Spinal cord (tissue), 10 donors: Measurements from ENCODE around the gene RIPPLY1. TPM values are rescaled to one million over a fixed set of nuclear protein-coding genes. Genes with fewer than 3 reads are reported as not detected.

Experiments used
- DNase-seq, 6 donors: peaks; one replicate each; pipeline versions ENCODE4 v3.0.0 to v3.0.0-alpha.2; 2013 to 2015; ENCODE audit warnings: low spot score in 6 of 6, low read depth in 4 of 6
- H3K27ac ChIP-seq: one replicate; pipeline ENCODE4 v1.5.1; 2013; ENCODE audit warnings: low read depth, low read length, control low read depth
- H3K27me3 ChIP-seq: one replicate; pipeline ENCODE4 v1.6.1; 2013; ENCODE audit warnings: low read length; ENCODE audit not compliant: control insufficient read depth, insufficient read depth
- H3K36me3 ChIP-seq: one replicate; pipeline ENCODE4 v1.6.1; 2013; ENCODE audit warnings: low read length; ENCODE audit not compliant: control insufficient read depth, insufficient read depth
- H3K4me1 ChIP-seq: one replicate; pipeline ENCODE4 v1.6.1; 2013; ENCODE audit warnings: low read length; ENCODE audit not compliant: control insufficient read depth, insufficient read depth
- H3K4me3 ChIP-seq: one replicate; pipeline ENCODE4 v1.5.1; 2013; ENCODE audit warnings: low read depth, low read length, control low read depth
- H3K9me3 ChIP-seq: one replicate; pipeline ENCODE4 v1.6.1; 2013; ENCODE audit warnings: low read length; ENCODE audit not compliant: control insufficient read depth, insufficient read depth
- WGBS: methylation state at CpG from one replicate; pipeline ENCODE4 v1.1.5; 2013; ENCODE audit warnings: missing lambda C conversion rate; ENCODE audit not compliant: insufficient coverage; 5-methylcytosine and 5-hydroxymethylcytosine counted together
- polyA plus RNA-seq, 2 donors: library from polyadenylated mRNA; unstranded; fragments of 120-200 nt; gene quantifications; one replicate each; pipeline ENCODE4 v1.2.1, GENCODE V29; 2013; ENCODE audit not compliant: insufficient read length in 2 of 2
- total RNA-seq, 2 donors: library from RNA; depleted of rRNA in 1 of 2; stranded (reverse); fragments of 120-200 nt in 1 of 2; fragments of >200 nt in 1 of 2; gene quantifications; one replicate each; pipeline versions ENCODE4 v1.2.3 to v1.2.4, GENCODE V29; 2013 to 2014
- donor health status: healthy.

RIPPLY1 gene
- total and polyA plus RNA-seq, 4 donors, result 0.18 to 0.28 TPM; not detected in 2

DNA sequence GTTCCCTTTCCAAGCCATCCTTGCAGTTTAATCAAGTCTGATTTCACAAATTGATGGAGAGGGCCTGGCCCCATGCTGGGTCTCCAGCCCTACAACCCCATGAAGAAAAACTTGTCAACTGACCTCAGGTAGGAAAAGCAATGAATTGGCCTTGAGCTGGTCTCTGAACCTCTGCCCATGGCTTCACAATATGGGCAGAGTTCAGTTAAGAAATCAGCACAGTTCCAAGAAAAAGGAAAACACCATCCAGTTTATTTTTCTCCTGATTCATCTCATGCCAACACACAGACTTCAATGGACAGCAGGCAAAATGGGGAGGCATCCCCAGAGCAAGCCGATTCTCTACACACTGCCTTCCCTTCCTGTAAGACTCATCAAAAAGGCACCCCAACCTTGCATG lies 3.3 kb downstream of the RIPPLY1 start:
- no CpG with 5 or more reads among the region's 1 CpG for WGBS
- peaks cover 11% of the 10 kb centered on the region for H3K27me3 ChIP-seq
- no peaks in the 10 kb centered on the region for H3K9me3 ChIP-seq
- H3K4me3 ChIP-seq, result no peak overlapping the region
- DNase-seq, result no peak
- peaks cover 5% of the 10 kb centered on the region for H3K4me1 ChIP-seq
- no peak overlapping the region for H3K27ac ChIP-seq
- no peaks in the 10 kb centered on the region for H3K36me3 ChIP-seq

DNA sequence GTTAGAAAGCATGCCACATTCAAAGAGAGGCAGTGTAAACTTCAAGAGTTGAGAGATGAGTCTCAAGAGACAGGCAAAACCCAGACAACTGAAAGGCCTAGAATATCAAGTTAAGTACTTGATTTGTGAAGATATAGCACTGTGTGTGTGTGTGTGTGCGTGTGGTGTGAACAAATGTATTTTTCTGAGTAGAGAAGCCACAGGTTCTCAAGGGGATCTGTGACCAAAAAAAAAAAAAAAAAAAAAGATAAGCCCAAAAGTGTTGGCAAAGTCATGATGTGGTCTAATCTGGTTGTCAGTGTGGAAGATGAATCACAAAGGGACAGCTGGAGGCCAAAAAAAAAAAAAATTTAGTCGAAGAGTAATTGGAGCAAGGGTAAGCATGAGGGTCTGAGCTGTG lies 3.9 kb downstream of the RIPPLY1 start:
- H3K27me3 ChIP-seq, result peaks cover 12% of the 10 kb centered on the region
- no peak for DNase-seq
- H3K27ac ChIP-seq, result no peak overlapping the region

DNA sequence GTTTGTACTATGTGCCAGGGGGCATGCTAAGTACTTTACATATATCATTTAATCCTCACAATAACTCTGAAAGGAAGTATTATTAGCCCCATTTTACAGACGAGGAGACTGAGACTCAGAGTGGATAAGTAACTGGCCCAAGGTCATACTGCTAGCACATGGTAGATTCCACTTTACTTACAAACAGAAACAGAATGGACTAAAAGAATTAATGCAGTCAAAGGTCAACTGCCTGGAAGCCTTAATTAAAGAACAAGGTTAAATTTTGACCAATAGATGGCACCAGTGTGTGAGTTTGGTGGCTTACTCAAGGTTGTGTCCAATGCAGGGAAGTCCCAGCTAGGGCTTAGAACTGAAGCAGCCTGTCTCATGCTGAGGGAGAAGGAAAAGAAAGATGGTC lies 4.7 kb downstream of the RIPPLY1 start:
- no peaks in the 10 kb centered on the region for H3K9me3 ChIP-seq

More for the DNA sequence above, 3.9 kb downstream of the RIPPLY1 start:
- 80% methylated on average over 1 of the region's 2 CpGs for WGBS
- Histone ChIP-seq H3K36me3 (no peaks in the 10 kb centered on the region), H3K4me1 (peaks cover 5% of the 10 kb centered on the region), H3K4me3 (no peak overlapping the region), H3K9me3 (no peaks in the 10 kb centered on the region)

DNA sequence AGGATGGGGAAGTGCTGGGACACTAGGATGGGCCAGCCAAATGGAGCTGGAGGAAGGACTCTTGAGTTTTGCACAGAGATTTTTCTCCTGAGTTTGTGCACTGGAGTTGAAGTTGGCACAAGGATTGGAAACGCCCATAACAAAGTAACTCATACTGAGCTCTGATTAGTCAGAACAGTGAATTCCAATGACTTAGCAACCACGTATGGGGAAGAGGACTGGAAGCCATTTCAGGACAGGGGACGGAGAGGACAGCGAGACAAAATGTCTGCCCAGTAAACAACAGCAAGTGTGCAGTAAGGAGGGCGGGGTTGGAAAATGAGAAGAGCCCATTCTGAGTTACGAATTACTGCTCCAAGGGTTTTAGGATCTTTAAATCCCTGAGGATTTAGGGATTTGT lies 5.9 kb downstream of the RIPPLY1 start:
- peaks cover 11% of the 10 kb centered on the region for H3K27me3 ChIP-seq
- 57% methylated on average over 3 of the region's 6 CpGs for WGBS

More for the DNA sequence above, 4.7 kb downstream of the RIPPLY1 start:
- H3K27ac ChIP-seq, result no peak overlapping the region
- H3K36me3 ChIP-seq, result no peaks in the 10 kb centered on the region
- no CpG with 5 or more reads among the region's 1 CpG for WGBS
- peaks cover 12% of the 10 kb centered on the region for H3K27me3 ChIP-seq
- H3K4me3 ChIP-seq, result no peak overlapping the region
- no peaks in the 10 kb centered on the region for H3K4me1 ChIP-seq
- DNase-seq, result peak in 1 of 6 donors; percentile 20

DNA sequence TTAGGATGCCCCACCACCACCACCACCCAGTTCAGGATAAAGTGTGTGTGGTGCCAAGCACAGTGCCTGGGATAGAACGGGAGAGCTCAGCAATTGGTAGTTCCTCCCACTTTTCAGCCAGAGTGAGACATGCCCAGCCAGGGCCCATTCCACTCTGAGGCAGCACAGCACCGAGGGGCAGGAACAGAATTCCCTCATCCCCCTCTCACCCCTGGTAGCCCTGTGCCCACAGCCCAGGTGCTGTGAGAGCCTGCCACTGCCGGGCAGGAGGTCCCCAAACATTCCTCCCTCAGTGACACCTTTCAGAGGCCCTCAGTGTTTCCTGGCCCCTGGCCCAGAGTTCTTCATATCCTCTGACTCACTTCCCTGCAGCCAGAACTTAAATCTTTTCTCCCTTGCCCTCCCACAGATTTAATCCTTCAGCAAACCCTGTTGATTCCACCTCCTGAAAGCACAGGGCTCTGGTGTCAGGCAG lies 8.1 kb downstream of the RIPPLY1 start:
- no peak for DNase-seq
- peaks cover 11% of the 10 kb centered on the region for H3K27me3 ChIP-seq
- no peaks in the 10 kb centered on the region for H3K36me3 ChIP-seq
- H3K4me1 ChIP-seq, result no peaks in the 10 kb centered on the region
- no peaks in the 10 kb centered on the region for H3K9me3 ChIP-seq
- no peak overlapping the region for H3K4me3 ChIP-seq
- WGBS, result 57% methylated on average over 3 of the region's 3 CpGs
- no peak overlapping the region for H3K27ac ChIP-seq

More for the DNA sequence above, 5.9 kb downstream of the RIPPLY1 start:
- Histone ChIP-seq H3K9me3 (no peaks in the 10 kb centered on the region), H3K36me3 (no peaks in the 10 kb centered on the region), H3K4me1 (no peaks in the 10 kb centered on the region), H3K4me3 (no peak overlapping the region), H3K27ac (no peak overlapping the region)
- DNase-seq, result no peak

DNA sequence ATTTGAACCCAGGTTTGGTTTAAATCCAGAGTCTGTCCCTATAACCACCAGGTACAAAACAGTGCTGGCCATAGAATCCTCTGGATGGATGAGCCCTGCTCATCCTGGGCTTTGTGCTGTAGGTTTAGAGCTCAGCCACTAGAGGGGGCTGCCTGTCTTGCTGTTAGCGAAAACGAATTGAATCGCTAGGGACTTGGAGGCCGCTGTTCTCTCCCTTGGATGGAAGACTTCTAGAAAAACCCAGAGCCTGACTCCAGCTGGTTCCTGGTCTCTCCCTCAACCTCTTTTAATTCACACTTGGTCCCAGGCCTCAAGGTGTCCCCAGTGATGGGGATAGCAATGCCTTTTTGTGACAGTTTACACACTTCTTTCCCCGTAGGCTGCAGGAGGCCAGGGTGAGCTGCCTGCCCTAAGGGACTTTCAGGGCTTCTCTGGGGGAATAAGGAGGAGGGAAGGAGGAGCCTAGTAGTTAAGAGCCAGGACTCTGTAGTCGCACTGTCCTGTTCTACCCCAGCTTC lies 8.7 kb downstream of the RIPPLY1 start:
- peak in 3 of 6 donors; percentile 44 to 79 (median 75) for DNase-seq
- no peaks in the 10 kb centered on the region for H3K4me1 ChIP-seq
- H3K27ac ChIP-seq, result no peak overlapping the region
- H3K9me3 ChIP-seq, result no peaks in the 10 kb centered on the region
- no peaks in the 10 kb centered on the region for H3K36me3 ChIP-seq
- H3K4me3 ChIP-seq, result no peak overlapping the region
- WGBS, result 2% methylated on average over 4 of the region's 6 CpGs
- H3K27me3 ChIP-seq, result peaks cover 11% of the 10 kb centered on the region

DNA sequence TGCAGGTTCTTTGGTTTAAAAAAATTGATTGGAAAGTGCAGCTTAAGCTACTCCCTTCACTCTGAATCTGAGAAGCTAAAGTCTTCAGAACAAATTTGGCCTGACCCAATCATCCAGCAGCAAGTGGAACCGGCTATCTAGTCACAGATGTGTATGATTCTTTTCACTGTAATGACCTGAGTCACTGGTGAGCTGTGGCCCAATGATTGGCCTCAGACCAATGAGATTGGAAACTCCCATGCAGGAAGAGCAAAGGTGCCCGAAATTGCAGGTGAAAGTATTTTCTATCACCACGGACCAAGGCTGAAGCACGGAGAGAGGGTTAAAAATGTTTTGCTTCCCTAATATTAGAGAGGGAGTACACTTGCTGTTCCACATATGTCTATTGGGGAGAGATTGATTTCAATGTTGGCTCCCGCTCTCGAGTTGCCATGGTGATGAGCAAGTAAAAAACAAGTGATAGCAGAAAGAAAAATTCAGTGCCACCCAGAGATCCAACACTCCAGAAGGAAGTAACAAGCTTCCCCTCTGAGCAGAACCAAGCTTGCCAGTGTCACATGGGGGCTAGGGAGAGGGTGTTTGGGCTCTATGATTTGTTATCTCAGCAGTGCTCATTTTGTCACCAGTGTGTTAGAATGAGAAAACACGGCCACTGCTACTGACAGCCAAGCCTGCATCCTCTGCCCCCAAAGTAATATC lies 11.2 kb downstream of the RIPPLY1 start:
- Histone ChIP-seq H3K4me3 (no peak overlapping the region), H3K4me1 (no peaks in the 10 kb centered on the region), H3K27ac (no peak overlapping the region), H3K9me3 (no peaks in the 10 kb centered on the region), H3K27me3 (peaks cover 11% of the 10 kb centered on the region), H3K36me3 (no peaks in the 10 kb centered on the region)
- 49% methylated on average over 4 of the region's 7 CpGs for WGBS
- peak in 4 of 6 donors; percentile 13 to 83 (median 38) for DNase-seq

DNA sequence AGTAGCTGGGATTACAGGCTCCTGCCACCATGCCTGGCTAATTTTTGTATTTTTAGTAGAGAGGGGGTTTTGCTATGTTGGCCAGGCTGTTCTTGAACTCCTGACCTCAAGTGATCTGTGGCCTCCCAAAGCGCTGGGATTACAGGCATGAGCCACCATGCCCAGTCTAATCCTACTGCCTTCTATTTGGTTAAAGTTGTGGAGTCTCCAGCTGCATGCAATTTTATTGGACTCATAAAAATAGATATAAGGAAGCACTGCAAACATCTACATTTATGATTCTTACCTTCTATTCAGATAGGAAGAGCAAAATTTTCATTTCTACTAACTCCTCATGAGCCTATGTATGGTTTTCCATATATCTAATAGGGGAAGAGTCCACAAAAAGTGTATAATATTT lies 13.7 kb downstream of the RIPPLY1 start:
- Histone ChIP-seq H3K4me1 (no peaks in the 10 kb centered on the region), H3K9me3 (no peaks in the 10 kb centered on the region), H3K27ac (no peak overlapping the region), H3K27me3 (peaks cover 5% of the 10 kb centered on the region), H3K36me3 (no peaks in the 10 kb centered on the region), H3K4me3 (no peak overlapping the region)
- DNase-seq, result no peak
- no CpG with 5 or more reads among the region's 1 CpG for WGBS

DNA sequence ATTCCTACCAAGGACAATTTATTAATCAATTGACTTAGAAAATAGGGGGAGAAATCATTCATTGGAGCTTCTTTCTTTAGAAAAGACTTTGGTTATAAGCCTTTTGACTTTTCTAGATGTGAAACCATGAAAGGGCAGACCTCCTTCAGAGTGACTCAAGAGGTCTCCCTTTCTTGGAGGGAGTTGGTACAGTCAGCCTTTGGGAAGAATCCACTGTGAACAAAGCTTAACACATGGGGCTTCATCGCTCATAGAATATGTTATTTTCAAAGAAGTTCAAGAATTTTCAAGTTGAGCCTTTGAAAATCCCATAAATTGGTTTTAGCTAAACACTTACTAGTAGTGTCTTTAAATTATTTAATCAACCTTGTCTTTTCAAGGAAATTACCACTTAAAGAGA lies 28.0 kb downstream of the RIPPLY1 start:
- DNase-seq, result no peak
- no peak overlapping the region for H3K4me3 ChIP-seq
- no peaks in the 10 kb centered on the region for H3K36me3 ChIP-seq
- H3K27ac ChIP-seq, result no peak overlapping the region
- no peaks in the 10 kb centered on the region for H3K9me3 ChIP-seq
- WGBS, result no CpG with 5 or more reads among the region's 1 CpG
- peaks cover 2% of the 10 kb centered on the region for H3K27me3 ChIP-seq
- no peaks in the 10 kb centered on the region for H3K4me1 ChIP-seq

DNA sequence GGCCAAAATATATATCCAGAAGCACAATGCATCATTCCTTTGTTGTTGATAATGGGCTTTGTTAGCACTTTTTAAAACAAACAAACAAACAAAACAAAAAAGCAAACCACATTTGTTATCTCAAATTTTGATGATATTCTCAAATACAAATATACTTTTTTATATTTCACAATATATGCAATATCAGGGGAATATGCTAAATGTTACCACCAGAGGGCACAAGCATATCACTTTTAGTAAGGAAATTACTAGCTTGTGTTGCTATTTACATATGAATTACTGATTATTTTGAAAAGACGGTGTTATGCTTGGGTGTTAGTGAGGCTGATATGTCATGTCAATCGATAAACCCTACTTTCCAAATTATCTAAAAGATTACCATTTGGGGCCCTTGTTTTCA lies 29.1 kb downstream of the RIPPLY1 start:
- peak in 2 of 6 donors; percentile 13 to 46 for DNase-seq

More for the DNA sequence above, 29.1 kb downstream of the RIPPLY1 start:
- Histone ChIP-seq H3K9me3 (no peaks in the 10 kb centered on the region), H3K4me1 (no peaks in the 10 kb centered on the region), H3K27me3 (peaks cover 2% of the 10 kb centered on the region), H3K4me3 (no peak overlapping the region), H3K27ac (no peak overlapping the region), H3K36me3 (no peaks in the 10 kb centered on the region)
- WGBS, result no CpG with 5 or more reads among the region's 2 CpGs
